ENCODE data around the gene TBC1D1. TPM values are rescaled to one million over a fixed set of nuclear protein-coding genes. Genes with fewer than 3 reads are reported as not detected.

TBC1D1 gene
- polyA plus RNA-seq, 1 experiment, result 50.7 TPM

DNA sequence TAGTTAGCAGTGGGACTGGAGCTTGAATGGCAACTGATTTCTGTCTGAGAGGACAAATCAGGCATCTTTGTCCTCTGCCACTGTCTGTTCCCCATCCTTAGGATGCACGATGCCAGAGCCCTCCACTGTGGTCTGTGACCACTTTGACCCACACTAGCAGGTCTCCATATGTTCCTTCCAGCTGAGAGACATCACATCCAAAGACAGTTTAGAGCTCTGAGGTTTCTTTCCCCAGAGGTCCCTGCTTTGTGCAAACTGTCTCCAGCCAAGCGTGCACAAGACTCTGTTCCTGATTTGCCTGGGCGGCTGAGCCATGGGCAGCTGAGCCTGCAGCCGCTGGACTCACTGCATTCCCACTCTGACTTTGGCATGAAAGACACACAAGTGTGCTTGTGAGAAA is 167.3 kb downstream of the TBC1D1 start:
- Histone ChIP-seq H3K9me3 (ENCODE audit: control insufficient read depth, insufficient read depth, low read length) (no peaks in the 10 kb centered on the region), H3K27ac (ENCODE audit: low read depth, low read length) (no peak overlapping the region), H3K27me3 (ENCODE audit: control insufficient read depth, insufficient read depth, low read length) (no peaks in the 10 kb centered on the region), H3K4me3 (ENCODE audit: low read depth, low read length) (no peak overlapping the region)
- POLR2A ChIA-PET, result no interaction called here
- no peak for DNase-seq (ENCODE audit: low read depth, low spot score)
- CTCF ChIA-PET, result interaction anchor here (0.5 kb wide), 2 partner anchors 8 to 1558 kb away, joined by 4 read pairs; no protein-coding TSS in a partner anchor
- TF ChIP-seq, protein P1, sequence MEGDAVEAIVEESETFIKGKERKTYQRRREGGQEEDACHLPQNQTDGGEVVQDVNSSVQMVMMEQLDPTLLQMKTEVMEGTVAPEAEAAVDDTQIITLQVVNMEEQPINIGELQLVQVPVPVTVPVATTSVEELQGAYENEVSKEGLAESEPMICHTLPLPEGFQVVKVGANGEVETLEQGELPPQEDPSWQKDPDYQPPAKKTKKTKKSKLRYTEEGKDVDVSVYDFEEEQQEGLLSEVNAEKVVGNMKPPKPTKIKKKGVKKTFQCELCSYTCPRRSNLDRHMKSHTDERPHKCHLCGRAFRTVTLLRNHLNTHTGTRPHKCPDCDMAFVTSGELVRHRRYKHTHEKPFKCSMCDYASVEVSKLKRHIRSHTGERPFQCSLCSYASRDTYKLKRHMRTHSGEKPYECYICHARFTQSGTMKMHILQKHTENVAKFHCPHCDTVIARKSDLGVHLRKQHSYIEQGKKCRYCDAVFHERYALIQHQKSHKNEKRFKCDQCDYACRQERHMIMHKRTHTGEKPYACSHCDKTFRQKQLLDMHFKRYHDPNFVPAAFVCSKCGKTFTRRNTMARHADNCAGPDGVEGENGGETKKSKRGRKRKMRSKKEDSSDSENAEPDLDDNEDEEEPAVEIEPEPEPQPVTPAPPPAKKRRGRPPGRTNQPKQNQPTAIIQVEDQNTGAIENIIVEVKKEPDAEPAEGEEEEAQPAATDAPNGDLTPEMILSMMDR (IDR thresholded peaks at IDR 0.05; ENCODE audit: low read depth, low read length), result no peak

DNA sequence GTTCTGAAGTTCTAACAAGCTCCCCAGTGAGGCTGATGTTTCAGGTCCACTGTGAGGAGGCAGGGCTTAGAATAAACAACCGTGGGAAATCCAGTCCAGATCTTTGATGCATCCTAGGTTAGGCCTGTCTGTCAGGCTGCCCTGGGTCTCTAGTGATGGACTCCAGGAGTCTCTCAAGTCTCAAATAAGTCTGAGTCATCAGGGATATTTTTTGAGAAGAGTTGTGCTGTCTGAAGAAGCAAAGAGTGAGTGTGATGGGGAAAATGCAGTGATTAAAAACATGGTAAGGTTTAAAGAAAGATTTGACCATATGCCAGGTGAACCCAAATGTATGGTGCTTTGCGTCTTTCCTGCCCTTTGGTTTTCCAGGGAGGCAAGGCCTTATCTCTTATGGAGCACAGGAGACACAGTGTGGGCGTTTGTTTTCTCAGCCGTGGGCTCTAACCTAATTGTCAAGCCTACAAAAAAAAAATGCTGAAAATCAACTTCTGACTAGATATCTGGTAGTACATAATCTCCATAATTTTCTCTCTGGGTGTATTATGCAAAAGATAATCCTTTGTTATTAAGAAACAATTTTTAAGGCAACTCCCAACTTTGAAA is 170.0 kb downstream of the TBC1D1 start:
- H3K27me3 ChIP-seq (ENCODE audit: control insufficient read depth, insufficient read depth, low read length), result no peaks in the 10 kb centered on the region
- POLR2A ChIA-PET, result interaction anchor here (1.1 kb wide), 1 partner anchor 606 kb away, joined by 3 read pairs; no protein-coding TSS in a partner anchor
- H3K4me3 ChIP-seq (ENCODE audit: low read depth, low read length), result no peak overlapping the region
- no peaks in the 10 kb centered on the region for H3K9me3 ChIP-seq (ENCODE audit: control insufficient read depth, insufficient read depth, low read length)
- no peak for DNase-seq (ENCODE audit: low read depth, low spot score)
- CTCF ChIA-PET, result interaction anchor here (0.7 to 2.8 kb wide), 8 partner anchors 9 to 671 kb away, joined by 3 to 29 read pairs (median 13); no protein-coding TSS in a partner anchor
- TF ChIP-seq, protein P1 (IDR thresholded peaks at IDR 0.05; ENCODE audit: low read depth, low read length), result no peak
- H3K27ac ChIP-seq (ENCODE audit: low read depth, low read length), result no peak overlapping the region

DNA sequence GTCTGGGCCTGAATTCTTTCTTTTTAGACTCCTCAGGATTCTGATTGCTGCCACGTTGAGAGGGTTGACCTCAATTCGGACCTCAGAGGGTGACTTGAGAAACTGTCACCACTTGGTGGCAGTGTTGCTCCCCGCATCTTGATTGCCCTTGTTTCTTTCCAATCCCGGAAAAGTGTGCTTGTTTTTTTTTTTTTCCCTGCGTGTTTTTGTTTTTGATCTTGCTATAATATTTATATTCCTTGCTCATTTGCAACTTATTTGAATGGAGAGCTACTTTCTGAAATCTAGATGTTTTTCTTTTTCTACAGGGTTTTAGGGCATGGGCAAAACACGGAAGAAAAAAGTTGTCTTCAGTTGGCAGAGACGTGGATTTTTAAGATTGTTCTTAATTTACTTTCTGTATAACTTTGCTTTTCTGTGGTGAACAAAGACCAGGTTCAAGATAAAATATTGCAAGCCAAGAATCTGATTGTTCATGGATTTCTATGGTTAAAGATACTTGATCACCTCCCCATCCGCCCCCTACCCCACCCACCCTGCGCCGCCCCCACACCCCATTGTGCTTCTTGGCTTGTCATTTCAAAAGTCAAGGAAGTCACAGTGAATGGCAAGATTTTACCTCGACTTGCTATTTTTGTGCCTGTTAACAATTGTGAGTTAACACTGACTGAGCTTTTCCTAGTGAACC is 171.3 kb downstream of the TBC1D1 start:
- DNase-seq (ENCODE audit: low read depth, low spot score), result peak; percentile 51
- POLR2A ChIA-PET, result no interaction called here
- Histone ChIP-seq H3K4me3 (ENCODE audit: low read depth, low read length) (no peak overlapping the region; the same call in 1 of the 2 replicates), H3K27ac (ENCODE audit: low read depth, low read length) (no peak overlapping the region), H3K9me3 (ENCODE audit: control insufficient read depth, insufficient read depth, low read length) (no peaks in the 10 kb centered on the region), H3K27me3 (ENCODE audit: control insufficient read depth, insufficient read depth, low read length) (no peaks in the 10 kb centered on the region)
- CTCF ChIA-PET, result interaction anchor here (0.6 to 2.8 kb wide), 71 partner anchors 8 to 1024 kb away, joined by 3 to 29 read pairs (median 4); partner anchors contain the start of genes TLR1, TLR10 and TLR6
- TF ChIP-seq, protein P1 (IDR thresholded peaks at IDR 0.05; ENCODE audit: low read depth, low read length), result peak; percentile 84

DNA sequence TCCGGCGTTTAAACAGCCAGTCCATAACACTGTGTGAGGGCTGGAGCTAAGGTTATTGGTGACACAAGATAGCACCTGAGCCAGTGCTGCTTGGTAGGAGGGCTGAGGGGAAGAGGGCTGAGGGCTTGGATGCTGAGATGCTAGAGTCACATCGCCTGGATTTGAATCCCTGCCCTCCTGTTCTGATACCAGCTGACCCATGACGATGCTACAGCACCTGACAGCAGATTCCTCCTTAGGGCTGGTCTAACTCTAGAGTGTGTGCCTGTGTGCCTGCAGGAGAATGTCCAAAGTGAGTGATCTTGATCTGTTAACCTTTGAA is 171.9 kb downstream of the TBC1D1 start:
- ChIA-PET CTCF (interaction anchor here (0.6 to 2.8 kb wide), 69 partner anchors 9 to 1024 kb away, joined by 3 to 29 read pairs (median 4); partner anchors contain the start of genes TLR1, TLR10 and TLR6), POLR2A (no interaction called here)
- no peaks in the 10 kb centered on the region for H3K9me3 ChIP-seq (ENCODE audit: control insufficient read depth, insufficient read depth, low read length)
- TF ChIP-seq, protein P1 (IDR thresholded peaks at IDR 0.05; ENCODE audit: low read depth, low read length), result no peak
- H3K27me3 ChIP-seq (ENCODE audit: control insufficient read depth, insufficient read depth, low read length), result no peaks in the 10 kb centered on the region
- H3K27ac ChIP-seq (ENCODE audit: low read depth, low read length), result no peak overlapping the region
- no peak for DNase-seq (ENCODE audit: low read depth, low spot score)
- H3K4me3 ChIP-seq (ENCODE audit: low read depth, low read length), result no peak overlapping the region

DNA sequence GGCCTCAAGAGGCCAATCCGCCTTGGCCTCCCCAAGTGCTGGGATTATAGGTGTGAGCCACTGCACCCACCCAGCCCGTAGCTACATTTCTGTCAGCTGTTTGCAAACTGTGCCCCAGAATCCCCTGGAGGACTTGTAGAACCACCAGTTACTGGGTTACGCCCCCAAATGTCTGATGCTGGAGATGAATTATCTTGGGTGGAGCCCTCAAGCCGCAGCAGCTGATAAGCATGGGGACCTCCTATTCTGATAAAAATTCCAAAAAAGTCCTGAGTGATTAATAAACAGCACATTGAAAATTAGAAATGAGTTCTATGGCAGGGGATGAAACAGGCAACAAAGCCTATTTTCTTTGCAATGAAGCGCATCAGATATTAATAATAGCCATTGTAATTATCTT is 174.3 kb downstream of the TBC1D1 start:
- ChIA-PET CTCF (no interaction called here), POLR2A (no interaction called here)
- Histone ChIP-seq H3K9me3 (ENCODE audit: control insufficient read depth, insufficient read depth, low read length) (no peaks in the 10 kb centered on the region), H3K27ac (ENCODE audit: low read depth, low read length) (no peak overlapping the region), H3K27me3 (ENCODE audit: control insufficient read depth, insufficient read depth, low read length) (no peaks in the 10 kb centered on the region), H3K4me3 (ENCODE audit: low read depth, low read length) (no peak overlapping the region)
- TF ChIP-seq, protein P1 (IDR thresholded peaks at IDR 0.05; ENCODE audit: low read depth, low read length), result no peak
- no peak for DNase-seq (ENCODE audit: low read depth, low spot score)

All from AG04450 (cell line).